Loucy (cell line): ENCODE measurements around the gene CLCN7.
"Not testable (repeated sequence)": the region's sequence is repeated elsewhere in the genome, so short reads cannot be mapped to it uniquely, and the experiment has no call there.

ENCODE experiments used
- H2AFZ ChIP-seq: fragments of 200-600 bp; sonication (generic); 2 replicates; pipeline ENCODE4 v1.6.0; 2016; ENCODE audit warnings: antibody characterized with exemption, mild to moderate bottlenecking, low read length, moderate library complexity
- H3F3A ChIP-seq: fragments of 200-600 bp; 2 replicates; pipeline ENCODE4 v1.6.0; 2016; ENCODE audit warnings: antibody characterized with exemption, low read depth, mild to moderate bottlenecking
- H3K27me3 ChIP-seq: fragments of 200-600 bp; sonication (generic); 2 replicates; pipeline ENCODE4 v1.6.1; 2014; ENCODE audit warnings: low read length, mild to moderate bottlenecking; ENCODE audit not compliant: insufficient read depth, poor library complexity, severe bottlenecking
- H3K36me3 ChIP-seq: fragments of 200-600 bp; sonication (generic); 2 replicates; pipeline ENCODE4 v1.6.1; 2016; ENCODE audit warnings: low read length; ENCODE audit not compliant: insufficient read depth
- H3K4me1 ChIP-seq: fragments of 200-600 bp; sonication (generic); 2 replicates; pipeline ENCODE4 v1.5.1; 2014; ENCODE audit warnings: low read length, mild to moderate bottlenecking; ENCODE audit not compliant: insufficient read depth, poor library complexity, severe bottlenecking
- H3K4me2 ChIP-seq: fragments of 200-600 bp; sonication (generic); 2 replicates; pipeline ENCODE4 v1.6.0; 2014; ENCODE audit warnings: antibody characterized with exemption, low read length, low read depth, mild to moderate bottlenecking; ENCODE audit not compliant: poor library complexity, severe bottlenecking
- H3K4me3 ChIP-seq: fragments of 200-600 bp; sonication (generic); 2 replicates; pipeline ENCODE4 v1.5.1; 2014; ENCODE audit warnings: low read length, mild to moderate bottlenecking, mixed read lengths; ENCODE audit not compliant: poor library complexity, severe bottlenecking
- H3K79me2 ChIP-seq: fragments of 200-600 bp; sonication (generic); 2 replicates; pipeline ENCODE4 v1.6.1; 2014; ENCODE audit warnings: low read length; ENCODE audit not compliant: insufficient read depth
- H3K9ac ChIP-seq: fragments of 200-600 bp; sonication (generic); 2 replicates; pipeline ENCODE4 v1.6.0; 2014; ENCODE audit warnings: mild to moderate bottlenecking, low read depth, low read length, moderate library complexity; ENCODE audit not compliant: poor library complexity, severe bottlenecking
- H3K9me2 ChIP-seq: fragments of 200-600 bp; sonication (generic); replicated peaks from 2 replicates; pipeline ENCODE4 v1.6.1; 2016; ENCODE audit warnings: low read depth, low read length, mixed read lengths
- H3K9me3 ChIP-seq: fragments of 200-600 bp; sonication (generic); 2 replicates; pipeline ENCODE4 v1.6.1; 2014; ENCODE audit warnings: mild to moderate bottlenecking, antibody characterized with exemption, low read length, low read depth; ENCODE audit not compliant: insufficient read depth
- H4K20me1 ChIP-seq: fragments of 200-600 bp; sonication (generic); 2 replicates; pipeline ENCODE4 v1.6.0; 2014; ENCODE audit warnings: antibody characterized with exemption, low read length, mild to moderate bottlenecking; ENCODE audit not compliant: insufficient read depth, poor library complexity, severe bottlenecking
- EZH2phosphoT487 ChIP-seq: fragments of 200-600 bp; IDR thresholded peaks from 2 replicates; pipeline ENCODE4 v1.6.1; 2018; ENCODE audit warnings: antibody characterized with exemption, mild to moderate bottlenecking, moderate library complexity, borderline replicate concordance
- TF ChIP-seq, protein P1 (sequence below): fragments of 200-600 bp; sonication (generic); conservative IDR thresholded peaks from 2 replicates; pipeline ENCODE4 v1.5.1; 2014; ENCODE audit warnings: mild to moderate bottlenecking, antibody characterized with exemption, low read length

The CLCN7 gene

DNA sequence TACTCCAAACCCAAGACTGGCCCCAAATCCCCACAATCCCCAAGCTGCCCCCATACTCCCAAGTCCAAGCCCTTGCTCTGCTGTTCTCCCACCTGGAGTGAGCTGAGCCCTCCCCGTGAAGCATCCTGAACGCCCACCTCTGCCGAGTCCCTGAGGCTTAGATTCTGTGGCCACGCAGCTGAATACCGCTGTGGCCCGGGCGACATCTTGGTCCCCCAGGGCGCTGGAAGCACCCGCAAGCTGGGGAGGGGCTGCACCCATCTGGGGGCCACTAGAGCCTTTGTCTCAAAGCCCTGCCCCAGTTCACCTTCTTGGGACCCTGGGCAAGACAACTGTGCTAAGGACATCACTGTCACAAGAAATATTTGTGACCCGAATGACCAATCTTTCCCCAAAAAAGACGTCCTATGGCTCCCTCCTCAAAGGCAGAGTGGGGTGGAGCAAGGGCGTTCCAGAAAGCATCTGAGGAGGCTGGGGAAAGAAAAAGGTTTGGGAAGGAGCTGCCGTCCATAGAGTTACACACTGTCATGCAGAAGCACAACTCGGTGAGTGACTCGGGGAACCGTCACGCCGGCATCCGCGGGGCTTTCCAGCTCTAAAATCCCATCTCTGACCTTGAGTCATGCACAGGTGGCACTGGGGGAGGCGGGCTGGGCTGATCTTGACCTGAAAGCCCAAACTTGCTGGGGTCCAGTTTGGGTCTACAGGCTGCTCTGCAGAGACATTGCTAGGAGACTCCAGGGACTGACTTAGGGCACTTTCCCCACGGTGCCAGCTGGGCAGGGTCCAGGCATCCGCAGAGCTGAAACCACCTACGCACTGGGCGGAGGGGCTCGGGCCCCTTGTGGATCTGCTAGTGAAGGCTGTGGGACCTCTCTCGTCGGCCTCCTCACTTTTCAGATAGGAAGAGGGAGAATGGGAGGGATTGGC, 7.3 kb upstream of the CLCN7 start:
- H3K9ac ChIP-seq: no peak overlapping the region
- no peaks in the 10 kb centered on the region for H3K79me2 ChIP-seq
- no peaks in the 10 kb centered on the region for H3K4me1 ChIP-seq
- no peaks in the 10 kb centered on the region for H3K9me2 ChIP-seq
- H3K27me3 ChIP-seq: no peaks in the 10 kb centered on the region
- no peak overlapping the region for H3K4me3 ChIP-seq
- H3K9me3 ChIP-seq: no peaks in the 10 kb centered on the region
- no peak overlapping the region for H2AFZ ChIP-seq
- H3F3A ChIP-seq: no peaks in the 10 kb centered on the region
- TF ChIP-seq EZH2phosphoT487: no peak
- TF ChIP-seq, protein P1, sequence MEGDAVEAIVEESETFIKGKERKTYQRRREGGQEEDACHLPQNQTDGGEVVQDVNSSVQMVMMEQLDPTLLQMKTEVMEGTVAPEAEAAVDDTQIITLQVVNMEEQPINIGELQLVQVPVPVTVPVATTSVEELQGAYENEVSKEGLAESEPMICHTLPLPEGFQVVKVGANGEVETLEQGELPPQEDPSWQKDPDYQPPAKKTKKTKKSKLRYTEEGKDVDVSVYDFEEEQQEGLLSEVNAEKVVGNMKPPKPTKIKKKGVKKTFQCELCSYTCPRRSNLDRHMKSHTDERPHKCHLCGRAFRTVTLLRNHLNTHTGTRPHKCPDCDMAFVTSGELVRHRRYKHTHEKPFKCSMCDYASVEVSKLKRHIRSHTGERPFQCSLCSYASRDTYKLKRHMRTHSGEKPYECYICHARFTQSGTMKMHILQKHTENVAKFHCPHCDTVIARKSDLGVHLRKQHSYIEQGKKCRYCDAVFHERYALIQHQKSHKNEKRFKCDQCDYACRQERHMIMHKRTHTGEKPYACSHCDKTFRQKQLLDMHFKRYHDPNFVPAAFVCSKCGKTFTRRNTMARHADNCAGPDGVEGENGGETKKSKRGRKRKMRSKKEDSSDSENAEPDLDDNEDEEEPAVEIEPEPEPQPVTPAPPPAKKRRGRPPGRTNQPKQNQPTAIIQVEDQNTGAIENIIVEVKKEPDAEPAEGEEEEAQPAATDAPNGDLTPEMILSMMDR: no peak
- no peak overlapping the region for H3K4me2 ChIP-seq
- H4K20me1 ChIP-seq: no peaks in the 10 kb centered on the region
- H3K36me3 ChIP-seq: no peaks in the 10 kb centered on the region

DNA sequence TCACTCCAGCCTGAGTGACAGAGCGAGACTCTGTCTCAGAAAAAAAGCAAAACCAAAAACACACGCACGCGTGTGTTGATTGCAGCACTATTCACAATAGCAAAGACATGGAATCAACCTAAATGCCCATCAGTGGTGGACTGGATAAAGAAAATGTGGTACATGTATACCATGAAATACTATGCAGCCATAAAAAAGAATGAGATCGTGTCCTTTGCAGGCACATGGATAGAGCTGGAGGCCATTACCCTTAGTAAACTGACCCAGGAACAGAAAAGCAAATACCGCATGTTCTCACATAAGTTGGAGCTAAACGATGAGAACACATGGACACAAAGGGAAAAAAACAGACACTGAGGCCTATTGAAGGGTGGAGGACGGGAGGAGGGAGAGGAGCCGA, 4.1 kb upstream of the CLCN7 start:
- H3K36me3 ChIP-seq, H3F3A ChIP-seq, H3K9ac ChIP-seq, H3K4me2 ChIP-seq, H4K20me1 ChIP-seq, H3K9me2 ChIP-seq, H3K4me1 ChIP-seq, H3K4me3 ChIP-seq, H3K9me3 ChIP-seq, H3K79me2 ChIP-seq, H2AFZ ChIP-seq, H3K27me3 ChIP-seq: not testable (repeated sequence)

DNA sequence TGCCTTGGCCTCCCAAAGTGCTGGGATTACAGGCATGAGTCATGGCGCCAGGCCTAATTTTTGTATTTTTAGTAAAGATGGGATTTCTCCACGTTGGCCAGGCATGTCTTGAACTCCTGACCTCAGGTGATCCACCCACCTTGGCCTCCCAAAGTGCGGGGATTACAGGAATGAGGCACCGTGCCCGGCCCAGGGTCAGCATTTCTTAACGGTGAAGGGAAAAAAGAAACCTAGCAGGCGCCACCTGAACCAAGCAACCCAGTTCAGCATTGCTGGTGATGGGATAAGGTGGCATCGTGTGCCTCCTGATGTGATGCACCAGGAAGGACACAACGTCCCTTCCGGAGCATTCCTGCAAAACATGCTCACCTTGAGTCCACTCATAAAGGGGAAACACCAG, 2.2 kb upstream of the CLCN7 start:
- Histone ChIP-seq H3F3A (no peaks in the 10 kb centered on the region), H3K4me3 (no peak overlapping the region), H3K4me2 (no peak overlapping the region), H3K9me2 (no peaks in the 10 kb centered on the region), H3K4me1 (no peaks in the 10 kb centered on the region), H3K9me3 (no peaks in the 10 kb centered on the region), H2AFZ (no peak overlapping the region), H3K9ac (no peak overlapping the region), H4K20me1 (no peaks in the 10 kb centered on the region), H3K79me2 (peaks cover 7% of the 10 kb centered on the region; the same call in 1 of the 2 replicates), H3K36me3 (no peaks in the 10 kb centered on the region), H3K27me3 (no peaks in the 10 kb centered on the region)
- TF ChIP-seq, protein P1: no peak
- no peak for TF ChIP-seq EZH2phosphoT487
